Fibroblast of lung (primary cell): ENCODE measurements around the gene ZBTB7C. TPM values are rescaled to one million over a fixed set of nuclear protein-coding genes. Genes with fewer than 3 reads are reported as not detected.

ENCODE experiments used
- DNase-seq, 2 donors: peaks; one replicate each; pipeline versions ENCODE4 v3.0.0 to v3.0.0-alpha.2; 2010; ENCODE audit warnings: low read depth in 2 of 2
- H2AFZ ChIP-seq: 2 replicates; pipeline ENCODE4 v1.5.1; 2012; ENCODE audit warnings: low read length, control low read depth, inconsistent platforms
- H3K27ac ChIP-seq: 2 replicates; pipeline ENCODE4 v1.5.1; 2011; ENCODE audit warnings: low read length, control low read depth; ENCODE audit not compliant: insufficient read depth
- H3K27me3 ChIP-seq: 2 replicates; pipeline ENCODE4 v1.5.1; 2011; ENCODE audit warnings: mild to moderate bottlenecking, low read length; ENCODE audit not compliant: control insufficient read depth, insufficient read depth
- H3K36me3 ChIP-seq: 2 replicates; pipeline ENCODE4 v1.5.1; 2011; ENCODE audit warnings: low read length; ENCODE audit not compliant: control insufficient read depth, insufficient read depth
- H3K4me1 ChIP-seq: 2 replicates; pipeline ENCODE4 v1.5.1; 2011; ENCODE audit warnings: low read length; ENCODE audit not compliant: control insufficient read depth, insufficient read depth; ENCODE audit errors: extremely low read depth
- H3K4me2 ChIP-seq: 2 replicates; pipeline ENCODE4 v1.5.1; 2011; ENCODE audit warnings: low read length, control low read depth; ENCODE audit not compliant: insufficient read depth; ENCODE audit errors: extremely low read depth
- H3K4me3 ChIP-seq, 4 experiments: fragments of 200-600 bp in 1 of 4; sonication (generic) in 1 of 4; replicated peaks in 1 of 4; 2 replicates each; pipeline ENCODE4 v1.5.1; 2011 to 2016; ENCODE audit warnings: low read length in 4 of 4, low read depth in 3 of 4, mild to moderate bottlenecking in 3 of 4, control low read depth in 2 of 4, inconsistent platforms in 1 of 4, mixed read lengths in 1 of 4; ENCODE audit not compliant: insufficient read depth in 1 of 4; ENCODE audit errors: control extremely low read depth in 1 of 4
- H3K79me2 ChIP-seq: 2 replicates; pipeline ENCODE4 v1.5.1; 2012; ENCODE audit warnings: mild to moderate bottlenecking, low read length, inconsistent platforms; ENCODE audit not compliant: control insufficient read depth, insufficient read depth
- H3K9ac ChIP-seq: 2 replicates; pipeline ENCODE4 v1.5.1; 2011; ENCODE audit warnings: mild to moderate bottlenecking, low read length, control low read depth; ENCODE audit not compliant: insufficient read depth
- H3K9me3 ChIP-seq: 2 replicates; pipeline ENCODE4 v1.5.1; 2012; ENCODE audit warnings: low read depth, low read length; ENCODE audit not compliant: control insufficient read depth, insufficient read depth
- H4K20me1 ChIP-seq: 2 replicates; pipeline ENCODE4 v1.5.1; 2011; ENCODE audit warnings: low read length; ENCODE audit not compliant: control insufficient read depth, insufficient read depth; ENCODE audit errors: extremely low read depth
- CTCF ChIP-seq, 2 donors: IDR thresholded peaks in 1 of 2; conservative IDR thresholded peaks in 1 of 2; 1 replicate in 1 of 2; 2 replicates in 1 of 2; pipeline ENCODE4 v1.5.1; 2011 to 2012; ENCODE audit warnings: low read length in 2 of 2, control low read depth in 1 of 2, inconsistent platforms in 1 of 2, low read depth in 1 of 2, mild to moderate bottlenecking in 1 of 2
- EZH2 ChIP-seq: IDR thresholded peaks from 2 replicates; pipeline ENCODE4 v1.5.1; 2012; ENCODE audit warnings: low read length, control low read depth, mild to moderate bottlenecking; ENCODE audit errors: missing control alignments
- polyA plus RNA-seq, 2 donors: library from polyadenylated mRNA; depleted of rRNA in 1 of 2; stranded (reverse) in 1 of 2; unstranded in 1 of 2; fragments of >200 nt; gene quantifications; 2 replicates each; pipeline ENCODE4 v1.2.1, GENCODE V29; 2011 to 2012; ENCODE audit warnings: missing spikeins in 1 of 2
- total RNA-seq: library from RNA; depleted of rRNA; stranded (reverse); fragments of >200 nt; gene quantifications from 2 replicates; pipeline ENCODE4 v1.2.1, GENCODE V29; 2014

The ZBTB7C gene
- total and polyA plus RNA-seq, 2 donors (not counting 1 experiment from before 2014, with no cell fraction given): 0.19 to 0.33 TPM

- Histone ChIP-seq H3K4me3 (no peak overlapping the region), H3K4me1 (no peaks in the 10 kb centered on the region), H3K27ac (no peak overlapping the region), H3K9ac (no peak overlapping the region), H3K9me3 (no peaks in the 10 kb centered on the region), H3K79me2 (no peaks in the 10 kb centered on the region), H3K27me3 (no peaks in the 10 kb centered on the region), H2AFZ (no peak overlapping the region), H4K20me1 (no peaks in the 10 kb centered on the region), H3K36me3 (no peaks in the 10 kb centered on the region), H3K4me2 (no peak overlapping the region)
- DNase-seq: peak in 1 of 2 donors; percentile 8
- TF ChIP-seq CTCF (conservative IDR thresholded peaks at IDR 0.05 in 1 of 2, IDR thresholded peaks at IDR 0.05 in 1 of 2; ENCODE audit: low read depth in 1 of 2, low read length in 2 of 2) (no peak), EZH2 (no peak)
Measured at GRCh38 chr18:48293954-48294898, 115.0 kb downstream of the ZBTB7C start.

- no peaks in the 10 kb centered on the region for H3K9me3 ChIP-seq
- no peak overlapping the region for H3K9ac ChIP-seq
- TF ChIP-seq CTCF (conservative IDR thresholded peaks at IDR 0.05 in 1 of 2, IDR thresholded peaks at IDR 0.05 in 1 of 2; ENCODE audit: low read depth in 1 of 2, low read length in 2 of 2) (no peak), EZH2 (no peak)
- no peak for DNase-seq
- no peak overlapping the region for H2AFZ ChIP-seq
- H3K79me2 ChIP-seq: no peaks in the 10 kb centered on the region
- H3K4me1 ChIP-seq: no peaks in the 10 kb centered on the region
- no peak overlapping the region for H3K4me3 ChIP-seq
- H3K27ac ChIP-seq: no peak overlapping the region
- no peaks in the 10 kb centered on the region for H3K36me3 ChIP-seq
- no peaks in the 10 kb centered on the region for H3K27me3 ChIP-seq
- no peak overlapping the region for H3K4me2 ChIP-seq
- H4K20me1 ChIP-seq: no peaks in the 10 kb centered on the region
Measured at GRCh38 chr18:48292782-48293424, 116.3 kb downstream of the ZBTB7C start.

- Histone ChIP-seq H3K79me2 (no peaks in the 10 kb centered on the region), H3K27me3 (no peaks in the 10 kb centered on the region), H3K27ac (no peak overlapping the region), H3K4me2 (no peak overlapping the region), H2AFZ (no peak overlapping the region), H3K9ac (no peak overlapping the region), H3K9me3 (no peaks in the 10 kb centered on the region), H3K36me3 (no peaks in the 10 kb centered on the region), H4K20me1 (no peaks in the 10 kb centered on the region), H3K4me1 (no peaks in the 10 kb centered on the region), H3K4me3 (no peak overlapping the region)
- DNase-seq: no peak
- TF ChIP-seq CTCF (conservative IDR thresholded peaks at IDR 0.05 in 1 of 2, IDR thresholded peaks at IDR 0.05 in 1 of 2; ENCODE audit: low read depth in 1 of 2, low read length in 2 of 2): no peak
- no peak for TF ChIP-seq EZH2
Measured at GRCh38 chr18:48292229-48292628, 117.0 kb downstream of the ZBTB7C start.
